NB4 (cell line): ENCODE measurements around the gene CAB39.
"Not testable (repeated sequence)": the region's sequence is repeated elsewhere in the genome, so short reads cannot be mapped to it uniquely, and the experiment has no call there.

ENCODE experiments used
- TF ChIP-seq, protein P1 (sequence below): IDR thresholded peaks from one replicate; pipeline ENCODE4 v1.5.1; 2012; ENCODE audit warnings: low read depth, low read length
- TF ChIP-seq, protein P2 (sequence below): IDR thresholded peaks from 2 replicates; pipeline ENCODE4 v1.6.1; 2011; ENCODE audit warnings: low read depth, low read length

DNA sequence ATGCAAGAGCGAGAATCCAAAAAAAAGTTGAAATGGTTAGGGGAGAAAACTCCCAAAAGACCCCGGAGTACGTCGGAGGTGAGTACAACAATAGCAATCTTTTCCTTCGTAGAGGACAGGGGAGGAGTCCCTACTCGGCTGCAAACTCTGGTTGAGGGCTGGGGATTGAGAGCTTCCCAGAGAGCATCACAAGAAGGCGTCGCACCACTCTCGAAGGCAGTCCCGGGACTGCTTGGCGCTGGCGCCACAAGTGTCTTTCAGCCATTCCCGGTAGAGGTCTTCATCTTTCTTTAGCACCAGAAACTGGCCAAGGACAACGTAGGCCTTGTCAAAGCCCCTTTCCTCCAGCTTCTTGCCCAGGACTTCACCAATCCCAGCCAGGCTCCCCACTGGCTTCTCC, 12.3 kb downstream of the CAB39 start:
- TF ChIP-seq, protein P1, sequence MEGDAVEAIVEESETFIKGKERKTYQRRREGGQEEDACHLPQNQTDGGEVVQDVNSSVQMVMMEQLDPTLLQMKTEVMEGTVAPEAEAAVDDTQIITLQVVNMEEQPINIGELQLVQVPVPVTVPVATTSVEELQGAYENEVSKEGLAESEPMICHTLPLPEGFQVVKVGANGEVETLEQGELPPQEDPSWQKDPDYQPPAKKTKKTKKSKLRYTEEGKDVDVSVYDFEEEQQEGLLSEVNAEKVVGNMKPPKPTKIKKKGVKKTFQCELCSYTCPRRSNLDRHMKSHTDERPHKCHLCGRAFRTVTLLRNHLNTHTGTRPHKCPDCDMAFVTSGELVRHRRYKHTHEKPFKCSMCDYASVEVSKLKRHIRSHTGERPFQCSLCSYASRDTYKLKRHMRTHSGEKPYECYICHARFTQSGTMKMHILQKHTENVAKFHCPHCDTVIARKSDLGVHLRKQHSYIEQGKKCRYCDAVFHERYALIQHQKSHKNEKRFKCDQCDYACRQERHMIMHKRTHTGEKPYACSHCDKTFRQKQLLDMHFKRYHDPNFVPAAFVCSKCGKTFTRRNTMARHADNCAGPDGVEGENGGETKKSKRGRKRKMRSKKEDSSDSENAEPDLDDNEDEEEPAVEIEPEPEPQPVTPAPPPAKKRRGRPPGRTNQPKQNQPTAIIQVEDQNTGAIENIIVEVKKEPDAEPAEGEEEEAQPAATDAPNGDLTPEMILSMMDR = not testable (repeated sequence)
- TF ChIP-seq, protein P2, sequence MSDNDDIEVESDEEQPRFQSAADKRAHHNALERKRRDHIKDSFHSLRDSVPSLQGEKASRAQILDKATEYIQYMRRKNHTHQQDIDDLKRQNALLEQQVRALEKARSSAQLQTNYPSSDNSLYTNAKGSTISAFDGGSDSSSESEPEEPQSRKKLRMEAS = not testable (repeated sequence)
